Mesenchymal stem cell (in vitro differentiated cells and primary cell): ENCODE measurements around the gene CFAP65.

Experiments used
- DNase-seq: peaks from one replicate; pipeline ENCODE4 v3.0.0-alpha.2; 2013
- H2AFZ ChIP-seq: one replicate; pipeline ENCODE4 v1.6.1; 2013; ENCODE audit warnings: low read depth, mild to moderate bottlenecking, control low read depth, inconsistent platforms, low read length, moderate library complexity
- H2AK5ac ChIP-seq: 2 replicates; pipeline ENCODE4 v1.6.1; 2013; ENCODE audit warnings: low read length, moderate library complexity, mild to moderate bottlenecking, inconsistent platforms; ENCODE audit not compliant: severe bottlenecking
- H2BK120ac ChIP-seq: one replicate; pipeline ENCODE4 v1.6.1; 2013; ENCODE audit warnings: low read depth, mild to moderate bottlenecking, inconsistent platforms, low read length, moderate library complexity
- H2BK12ac ChIP-seq, 2 experiments: one replicate each; pipeline ENCODE4 v1.6.1; 2013; ENCODE audit warnings: inconsistent platforms in 2 of 2, low read length in 2 of 2, mild to moderate bottlenecking in 2 of 2, moderate library complexity in 2 of 2, control low read depth in 1 of 2
- H2BK15ac ChIP-seq: one replicate; pipeline ENCODE4 v1.6.1; 2013; ENCODE audit warnings: mild to moderate bottlenecking, low read depth, inconsistent platforms; ENCODE audit not compliant: poor library complexity, severe bottlenecking
- H2BK5ac ChIP-seq: 2 replicates; pipeline ENCODE4 v1.6.1; 2013; ENCODE audit warnings: low read depth, mild to moderate bottlenecking, low read length, control low read depth, inconsistent platforms; ENCODE audit not compliant: poor library complexity, severe bottlenecking
- H3K14ac ChIP-seq, 2 experiments: one replicate each; pipeline ENCODE4 v1.6.1; 2013; ENCODE audit warnings: inconsistent platforms in 2 of 2, low read length in 2 of 2, control low read depth in 1 of 2, mild to moderate bottlenecking in 1 of 2, moderate library complexity in 1 of 2
- H3K18ac ChIP-seq, 2 experiments: one replicate each; pipeline ENCODE4 v1.6.1; 2013; ENCODE audit warnings: inconsistent platforms in 2 of 2, low read length in 2 of 2, control low read depth in 1 of 2, low read depth in 1 of 2, mild to moderate bottlenecking in 1 of 2
- H3K23ac ChIP-seq, 2 experiments: one replicate each; pipeline ENCODE4 v1.6.1; 2013; ENCODE audit warnings: inconsistent platforms in 2 of 2, low read length in 2 of 2, mild to moderate bottlenecking in 2 of 2, moderate library complexity in 2 of 2, control low read depth in 1 of 2
- H3K27ac ChIP-seq: 2 replicates; pipeline ENCODE4 v1.5.1; 2013; ENCODE audit warnings: mild to moderate bottlenecking, moderate library complexity, low read length, control low read depth, inconsistent platforms; ENCODE audit not compliant: poor library complexity, severe bottlenecking
- H3K27me3 ChIP-seq, 2 experiments: 2 replicates each; pipeline versions ENCODE4 v1.6.1 to v1.7.0; 2013; ENCODE audit warnings: low read length in 2 of 2, mild to moderate bottlenecking in 2 of 2, moderate library complexity in 2 of 2, control low read depth in 1 of 2, inconsistent platforms in 1 of 2; ENCODE audit not compliant: control insufficient read depth in 1 of 2, insufficient read depth in 1 of 2
- H3K36me3 ChIP-seq, 2 experiments: 2 replicates each; pipeline versions ENCODE4 v1.6.1 to v1.7.0; 2013; ENCODE audit warnings: low read length in 2 of 2, control low read depth in 1 of 2, inconsistent platforms in 1 of 2, low read depth in 1 of 2, mild to moderate bottlenecking in 1 of 2; ENCODE audit not compliant: insufficient read depth in 2 of 2, control insufficient read depth in 1 of 2
- H3K4ac ChIP-seq, 2 experiments: one replicate each; pipeline ENCODE4 v1.6.1; 2013; ENCODE audit warnings: inconsistent platforms in 2 of 2, low read length in 2 of 2, mild to moderate bottlenecking in 2 of 2, moderate library complexity in 2 of 2, control low read depth in 1 of 2, low read depth in 1 of 2
- H3K4me1 ChIP-seq: 2 replicates; pipeline ENCODE4 v1.6.1; 2013; ENCODE audit warnings: low read depth, low read length, control low read depth; ENCODE audit not compliant: control insufficient read depth, insufficient read depth
- H3K4me2 ChIP-seq: 2 replicates; pipeline ENCODE4 v1.6.1; 2013; ENCODE audit warnings: low read length, mild to moderate bottlenecking, inconsistent platforms; ENCODE audit not compliant: poor library complexity, severe bottlenecking
- H3K4me3 ChIP-seq, 2 experiments: 2 replicates each; pipeline versions ENCODE4 v1.5.1 to v1.7.0; 2013; ENCODE audit warnings: low read length in 2 of 2, mild to moderate bottlenecking in 2 of 2, control low read depth in 1 of 2, low read depth in 1 of 2; ENCODE audit not compliant: insufficient read depth in 1 of 2
- H3K79me1 ChIP-seq: replicated peaks from 2 replicates; pipeline ENCODE4 v1.6.1; 2013; ENCODE audit warnings: mild to moderate bottlenecking, control low read depth, low read length, inconsistent platforms; ENCODE audit not compliant: poor library complexity, severe bottlenecking
- H3K9ac ChIP-seq: 2 replicates; pipeline ENCODE4 v1.7.0; 2013; ENCODE audit warnings: mild to moderate bottlenecking, low read length, moderate library complexity
- H3K9me3 ChIP-seq: 2 replicates; pipeline ENCODE4 v1.7.0; 2013; ENCODE audit warnings: mild to moderate bottlenecking, low read length; ENCODE audit not compliant: control insufficient read depth
- H4K8ac ChIP-seq: one replicate; pipeline ENCODE4 v1.6.1; 2013; ENCODE audit warnings: inconsistent platforms, mild to moderate bottlenecking, low read length, moderate library complexity
- H4K91ac ChIP-seq: one replicate; pipeline ENCODE4 v1.6.1; 2013; ENCODE audit warnings: mild to moderate bottlenecking, low read length, inconsistent platforms
- WGBS: methylation state at CpG from one replicate; pipeline ENCODE4 v1.1.7; 2013; ENCODE audit warnings: mixed read lengths; 5-methylcytosine and 5-hydroxymethylcytosine counted together

The CFAP65 gene

DNA sequence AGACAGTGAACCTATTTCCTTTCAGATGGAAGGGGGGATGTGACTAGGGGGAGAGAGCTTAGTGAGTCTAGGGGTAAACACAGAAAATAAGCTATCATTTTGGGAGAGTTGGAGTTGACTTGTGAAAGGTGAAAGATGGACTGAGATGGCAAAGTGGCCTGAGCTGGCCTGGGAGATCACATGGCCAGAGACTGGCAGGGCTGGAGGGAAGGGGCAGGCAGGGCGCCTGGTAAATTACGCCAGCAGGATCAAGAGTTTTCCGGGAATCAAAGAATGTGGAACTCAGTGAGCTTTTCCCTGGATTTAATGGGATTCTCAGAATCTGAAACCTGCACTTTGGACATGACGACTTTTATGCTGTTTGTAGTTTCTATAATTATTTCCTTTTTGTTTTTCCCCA is 841 bp upstream of the CFAP65 start:
- H3K23ac ChIP-seq = no peak overlapping the region
- no peak overlapping the region for H3K27ac ChIP-seq
- DNase-seq = no peak
- H3K9ac ChIP-seq = no peak overlapping the region
- no peak overlapping the region for H2AFZ ChIP-seq
- H2BK15ac ChIP-seq = no peak overlapping the region
- H3K4me3 ChIP-seq = no peak overlapping the region
- no peak overlapping the region for H3K4me2 ChIP-seq
- H3K18ac ChIP-seq = no peak overlapping the region
- no peaks in the 10 kb centered on the region for H3K9me3 ChIP-seq
- no peak overlapping the region for H3K14ac ChIP-seq
- no peak overlapping the region for H2BK12ac ChIP-seq
- 96% methylated on average over 3 of the region's 4 CpGs for WGBS
- no peak overlapping the region for H2BK120ac ChIP-seq
- no peaks in the 10 kb centered on the region for H3K36me3 ChIP-seq
- H4K8ac ChIP-seq = no peak overlapping the region
- H3K4me1 ChIP-seq = peaks cover 2% of the 10 kb centered on the region
- no peak overlapping the region for H2AK5ac ChIP-seq
- peaks cover 78 to 88% of the 10 kb centered on the region in 2 experiments for H3K27me3 ChIP-seq
- no peak overlapping the region for H4K91ac ChIP-seq
- H3K79me1 ChIP-seq = no peaks in the 10 kb centered on the region
- H2BK5ac ChIP-seq = no peak overlapping the region
- H3K4ac ChIP-seq = no peak overlapping the region

DNA sequence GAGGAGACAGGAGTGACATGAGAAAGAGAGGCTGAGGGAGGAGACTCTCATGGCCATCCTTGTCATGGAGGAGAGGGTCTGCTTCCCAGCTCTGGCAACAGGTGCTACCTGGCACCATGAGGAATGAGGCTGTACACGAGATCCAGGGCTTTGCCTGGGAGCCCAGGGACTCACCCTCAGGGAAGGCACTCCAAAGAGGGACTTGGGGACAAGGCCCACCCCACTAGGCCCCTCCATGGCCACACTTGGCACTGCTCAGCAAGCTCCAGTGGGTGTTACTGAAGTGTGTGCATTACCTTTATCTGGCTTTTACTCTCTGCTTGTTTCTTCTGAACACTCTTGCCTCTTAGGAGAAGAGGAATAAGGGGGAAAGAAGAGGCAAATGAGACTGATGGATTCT is 2.7 kb downstream of the CFAP65 start:
- H2BK12ac ChIP-seq = no peak overlapping the region
- H2BK120ac ChIP-seq = no peak overlapping the region
- H3K9me3 ChIP-seq = no peaks in the 10 kb centered on the region
- H3K18ac ChIP-seq = no peak overlapping the region
- H3K14ac ChIP-seq = no peak overlapping the region
- 8% methylated on average over 1 of the region's 1 CpG for WGBS
- no peak overlapping the region for H3K9ac ChIP-seq
- H4K91ac ChIP-seq = no peak overlapping the region
- H3K4me1 ChIP-seq = peaks cover 2% of the 10 kb centered on the region
- no peak overlapping the region for H3K27ac ChIP-seq
- no peak overlapping the region for H2AFZ ChIP-seq
- no peaks in the 10 kb centered on the region for H3K36me3 ChIP-seq
- H3K4me3 ChIP-seq = no peak overlapping the region
- no peak overlapping the region for H3K4ac ChIP-seq
- H3K79me1 ChIP-seq = no peaks in the 10 kb centered on the region
- no peak overlapping the region for H2BK5ac ChIP-seq
- H3K4me2 ChIP-seq = no peak overlapping the region
- peaks cover 78 to 93% of the 10 kb centered on the region in 2 experiments for H3K27me3 ChIP-seq
- no peak overlapping the region for H2BK15ac ChIP-seq
- DNase-seq = no peak
- H4K8ac ChIP-seq = no peak overlapping the region
- no peak overlapping the region for H3K23ac ChIP-seq
- H2AK5ac ChIP-seq = no peak overlapping the region

DNA sequence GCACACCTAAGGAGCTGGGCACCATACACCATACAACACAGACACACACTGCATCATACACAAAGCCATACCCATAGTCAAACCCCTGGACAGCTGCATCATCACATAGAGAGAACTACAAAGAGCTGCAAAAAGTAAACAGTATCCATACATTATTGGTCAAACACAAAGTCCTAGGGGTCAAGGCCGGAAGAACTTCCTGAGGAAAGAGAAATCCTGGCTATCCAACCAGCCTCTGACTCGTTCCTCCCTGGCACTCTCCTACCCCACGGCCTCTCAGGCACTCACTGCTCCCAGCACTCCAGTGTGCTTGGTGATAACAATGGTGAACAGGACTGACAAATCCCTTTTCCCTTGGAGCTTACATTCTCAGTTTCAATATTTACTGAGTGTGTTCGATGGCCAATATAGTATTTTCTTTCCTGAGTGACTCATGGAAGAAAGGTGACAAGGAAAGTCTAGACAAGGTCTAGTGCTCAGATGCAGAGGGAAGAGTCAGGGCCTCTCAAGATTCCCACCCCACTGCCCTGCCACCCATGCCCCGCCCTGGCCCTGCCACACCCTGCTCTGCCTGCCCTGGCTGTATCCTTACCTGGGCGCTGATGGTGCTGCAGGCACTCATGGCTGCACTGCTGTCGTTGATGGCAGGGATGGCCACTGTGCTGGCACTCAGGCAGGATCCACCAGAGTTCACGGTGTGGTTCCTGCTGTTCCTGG is 3.4 kb downstream of the CFAP65 start:
- H3K18ac ChIP-seq = no peak overlapping the region
- H4K8ac ChIP-seq = no peak overlapping the region
- no peak overlapping the region for H3K27ac ChIP-seq
- no peaks in the 10 kb centered on the region for H3K79me1 ChIP-seq
- H4K91ac ChIP-seq = no peak overlapping the region
- no peak overlapping the region for H2AFZ ChIP-seq
- H3K27me3 ChIP-seq = peaks cover 74 to 93% of the 10 kb centered on the region in 2 experiments
- no peak overlapping the region for H3K4me2 ChIP-seq
- no peaks in the 10 kb centered on the region for H3K9me3 ChIP-seq
- no peaks in the 10 kb centered on the region for H3K36me3 ChIP-seq
- DNase-seq = no peak
- H2AK5ac ChIP-seq = no peak overlapping the region
- H3K9ac ChIP-seq = no peak overlapping the region
- no peak overlapping the region for H2BK5ac ChIP-seq
- no peak overlapping the region for H3K4ac ChIP-seq
- no peak overlapping the region for H2BK12ac ChIP-seq
- no peak overlapping the region for H3K14ac ChIP-seq
- H3K23ac ChIP-seq = no peak overlapping the region
- H3K4me3 ChIP-seq = no peak overlapping the region
- no peak overlapping the region for H2BK120ac ChIP-seq
- WGBS = 52% methylated on average over 8 of the region's 8 CpGs
- H3K4me1 ChIP-seq = peaks cover 2% of the 10 kb centered on the region
- H2BK15ac ChIP-seq = no peak overlapping the region

DNA sequence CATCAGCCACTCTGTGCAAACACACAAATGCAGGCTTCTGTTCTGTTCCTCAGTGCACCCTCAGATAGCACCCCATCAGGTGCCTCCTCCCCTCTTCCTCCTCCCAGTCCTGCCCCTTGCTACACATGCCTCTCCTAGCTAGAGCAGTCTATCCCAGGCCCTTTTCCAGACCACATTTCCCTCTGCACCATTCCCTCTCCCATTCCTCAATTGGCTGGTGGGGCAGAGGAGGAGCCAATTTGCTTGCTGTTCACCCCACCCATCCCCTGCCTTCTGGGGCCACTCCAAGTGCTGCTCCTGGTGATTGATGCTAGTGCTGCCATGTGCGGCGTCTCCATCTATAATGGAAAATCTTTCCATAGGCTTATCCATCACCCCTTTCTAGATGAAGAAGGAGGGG is 5.4 kb downstream of the CFAP65 start:
- WGBS = no CpG with 5 or more reads among the region's 2 CpGs

More for the DNA sequence above, 5.4 kb downstream of the CFAP65 start:
- Histone ChIP-seq H2BK120ac (no peak overlapping the region), H3K4me1 (no peaks in the 10 kb centered on the region), H2BK5ac (no peak overlapping the region), H2BK12ac (no peak overlapping the region), H3K18ac (no peak overlapping the region), H4K91ac (no peak overlapping the region), H3K27me3 (peaks cover 69 to 88% of the 10 kb centered on the region in 2 experiments), H2BK15ac (no peak overlapping the region), H3K27ac (no peak overlapping the region), H3K9me3 (no peaks in the 10 kb centered on the region), H2AFZ (no peak overlapping the region), H3K14ac (no peak overlapping the region), H2AK5ac (no peak overlapping the region), H3K23ac (no peak overlapping the region), H3K4me3 (no peak overlapping the region), H3K9ac (no peak overlapping the region), H3K4me2 (no peak overlapping the region), H3K79me1 (no peaks in the 10 kb centered on the region), H3K4ac (no peak overlapping the region), H4K8ac (no peak overlapping the region), H3K36me3 (no peaks in the 10 kb centered on the region)
- DNase-seq = no peak
